SK-N-SH (cell line): ENCODE measurements around the gene PRX.
A peak's percentile ranks its signal among the peaks of the same experiment; 100 is the strongest.

Experiments
- CTCF ChIP-seq: fragments of 200-600 bp; sonication (generic); IDR thresholded peaks from 2 replicates; pipeline ENCODE4 v1.6.1; 2017; ENCODE audit warnings: antibody characterized with exemption, mild to moderate bottlenecking, moderate library complexity
- SIN3A ChIP-seq: IDR thresholded peaks from 2 replicates; pipeline ENCODE4 v1.6.1; 2012; ENCODE audit warnings: low read depth, mild to moderate bottlenecking, low read length, moderate library complexity, borderline replicate concordance

GRCh38 chr19:40444000-40444824 is 31.0 kb upstream of the PRX start, which contains the start of gene SERTAD3:
- 0 out of 2 replicates have a peak, but pooled peaks have one; percentile 73 for TF ChIP-seq SIN3A
- no peak for TF ChIP-seq CTCF
